Mesenchymal stem cell (in vitro differentiated cells and primary cell): ENCODE measurements around the gene SPHK1.

ENCODE experiments used
- DNase-seq: peaks from one replicate; pipeline ENCODE4 v3.0.0-alpha.2; 2013
- H2AFZ ChIP-seq: one replicate; pipeline ENCODE4 v1.6.1; 2013; ENCODE audit warnings: low read depth, mild to moderate bottlenecking, control low read depth, inconsistent platforms, low read length, moderate library complexity
- H2AK5ac ChIP-seq: 2 replicates; pipeline ENCODE4 v1.6.1; 2013; ENCODE audit warnings: low read length, moderate library complexity, mild to moderate bottlenecking, inconsistent platforms; ENCODE audit not compliant: severe bottlenecking
- H2BK120ac ChIP-seq: one replicate; pipeline ENCODE4 v1.6.1; 2013; ENCODE audit warnings: low read depth, mild to moderate bottlenecking, inconsistent platforms, low read length, moderate library complexity
- H2BK12ac ChIP-seq, 2 experiments: one replicate each; pipeline ENCODE4 v1.6.1; 2013; ENCODE audit warnings: inconsistent platforms in 2 of 2, low read length in 2 of 2, mild to moderate bottlenecking in 2 of 2, moderate library complexity in 2 of 2, control low read depth in 1 of 2
- H2BK15ac ChIP-seq: one replicate; pipeline ENCODE4 v1.6.1; 2013; ENCODE audit warnings: mild to moderate bottlenecking, low read depth, inconsistent platforms; ENCODE audit not compliant: poor library complexity, severe bottlenecking
- H2BK5ac ChIP-seq: 2 replicates; pipeline ENCODE4 v1.6.1; 2013; ENCODE audit warnings: low read depth, mild to moderate bottlenecking, low read length, control low read depth, inconsistent platforms; ENCODE audit not compliant: poor library complexity, severe bottlenecking
- H3K14ac ChIP-seq, 2 experiments: one replicate each; pipeline ENCODE4 v1.6.1; 2013; ENCODE audit warnings: inconsistent platforms in 2 of 2, low read length in 2 of 2, control low read depth in 1 of 2, mild to moderate bottlenecking in 1 of 2, moderate library complexity in 1 of 2
- H3K18ac ChIP-seq, 2 experiments: one replicate each; pipeline ENCODE4 v1.6.1; 2013; ENCODE audit warnings: inconsistent platforms in 2 of 2, low read length in 2 of 2, control low read depth in 1 of 2, low read depth in 1 of 2, mild to moderate bottlenecking in 1 of 2
- H3K23ac ChIP-seq, 2 experiments: one replicate each; pipeline ENCODE4 v1.6.1; 2013; ENCODE audit warnings: inconsistent platforms in 2 of 2, low read length in 2 of 2, mild to moderate bottlenecking in 2 of 2, moderate library complexity in 2 of 2, control low read depth in 1 of 2
- H3K27ac ChIP-seq: 2 replicates; pipeline ENCODE4 v1.5.1; 2013; ENCODE audit warnings: mild to moderate bottlenecking, moderate library complexity, low read length, control low read depth, inconsistent platforms; ENCODE audit not compliant: poor library complexity, severe bottlenecking
- H3K27me3 ChIP-seq, 2 experiments: 2 replicates each; pipeline versions ENCODE4 v1.6.1 to v1.7.0; 2013; ENCODE audit warnings: low read length in 2 of 2, mild to moderate bottlenecking in 2 of 2, moderate library complexity in 2 of 2, control low read depth in 1 of 2, inconsistent platforms in 1 of 2; ENCODE audit not compliant: control insufficient read depth in 1 of 2, insufficient read depth in 1 of 2
- H3K36me3 ChIP-seq, 2 experiments: 2 replicates each; pipeline versions ENCODE4 v1.6.1 to v1.7.0; 2013; ENCODE audit warnings: low read length in 2 of 2, control low read depth in 1 of 2, inconsistent platforms in 1 of 2, low read depth in 1 of 2, mild to moderate bottlenecking in 1 of 2; ENCODE audit not compliant: insufficient read depth in 2 of 2, control insufficient read depth in 1 of 2
- H3K4ac ChIP-seq, 2 experiments: one replicate each; pipeline ENCODE4 v1.6.1; 2013; ENCODE audit warnings: inconsistent platforms in 2 of 2, low read length in 2 of 2, mild to moderate bottlenecking in 2 of 2, moderate library complexity in 2 of 2, control low read depth in 1 of 2, low read depth in 1 of 2
- H3K4me1 ChIP-seq: 2 replicates; pipeline ENCODE4 v1.6.1; 2013; ENCODE audit warnings: low read depth, low read length, control low read depth; ENCODE audit not compliant: control insufficient read depth, insufficient read depth
- H3K4me2 ChIP-seq: 2 replicates; pipeline ENCODE4 v1.6.1; 2013; ENCODE audit warnings: low read length, mild to moderate bottlenecking, inconsistent platforms; ENCODE audit not compliant: poor library complexity, severe bottlenecking
- H3K4me3 ChIP-seq, 2 experiments: 2 replicates each; pipeline versions ENCODE4 v1.5.1 to v1.7.0; 2013; ENCODE audit warnings: low read length in 2 of 2, mild to moderate bottlenecking in 2 of 2, control low read depth in 1 of 2, low read depth in 1 of 2; ENCODE audit not compliant: insufficient read depth in 1 of 2
- H3K79me1 ChIP-seq: replicated peaks from 2 replicates; pipeline ENCODE4 v1.6.1; 2013; ENCODE audit warnings: mild to moderate bottlenecking, control low read depth, low read length, inconsistent platforms; ENCODE audit not compliant: poor library complexity, severe bottlenecking
- H3K9ac ChIP-seq: 2 replicates; pipeline ENCODE4 v1.7.0; 2013; ENCODE audit warnings: mild to moderate bottlenecking, low read length, moderate library complexity
- H3K9me3 ChIP-seq: 2 replicates; pipeline ENCODE4 v1.7.0; 2013; ENCODE audit warnings: mild to moderate bottlenecking, low read length; ENCODE audit not compliant: control insufficient read depth
- H4K8ac ChIP-seq: one replicate; pipeline ENCODE4 v1.6.1; 2013; ENCODE audit warnings: inconsistent platforms, mild to moderate bottlenecking, low read length, moderate library complexity
- H4K91ac ChIP-seq: one replicate; pipeline ENCODE4 v1.6.1; 2013; ENCODE audit warnings: mild to moderate bottlenecking, low read length, inconsistent platforms
- WGBS: methylation state at CpG from one replicate; pipeline ENCODE4 v1.1.7; 2013; ENCODE audit warnings: mixed read lengths; 5-methylcytosine and 5-hydroxymethylcytosine counted together

SPHK1 gene

GRCh38 chr17:76383546-76384221, 725 bp upstream of the SPHK1 start:
- peaks cover 13% of the 10 kb centered on the region for H3K79me1 ChIP-seq
- H4K8ac ChIP-seq, result peak overlapping the region; percentile 52
- H3K9me3 ChIP-seq, result no peaks in the 10 kb centered on the region
- no peak overlapping the region for H3K27ac ChIP-seq
- DNase-seq, result peak; percentile 84
- peak overlapping the region; percentile 68 to 83 for H3K4me3 ChIP-seq
- H2AFZ ChIP-seq, result peak overlapping the region; percentile 39
- H3K36me3 ChIP-seq, result peaks cover 14 to 19% of the 10 kb centered on the region in 2 experiments
- peak overlapping the region; percentile 2 to 55 for H3K4ac ChIP-seq
- peak overlapping the region; percentile 95 for H3K4me2 ChIP-seq
- peak overlapping the region in 1 of 2 experiments; percentile 83 for H3K23ac ChIP-seq
- no peak overlapping the region for H3K14ac ChIP-seq
- no peak overlapping the region for H2AK5ac ChIP-seq
- H4K91ac ChIP-seq, result no peak overlapping the region
- no peak overlapping the region for H2BK5ac ChIP-seq
- peaks cover 38% of the 10 kb centered on the region for H3K4me1 ChIP-seq
- peak overlapping the region in 1 of 2 experiments; percentile 10 for H2BK12ac ChIP-seq
- WGBS, result 1% methylated on average over 46 of the region's 65 CpGs
- H3K9ac ChIP-seq, result peak overlapping the region; percentile 94
- peak overlapping the region; percentile 94 for H2BK15ac ChIP-seq
- H2BK120ac ChIP-seq, result peak overlapping the region; percentile 45
- no peaks in the 10 kb centered on the region for H3K27me3 ChIP-seq
- peak overlapping the region; percentile 52 to 71 for H3K18ac ChIP-seq

GRCh38 chr17:76384987-76385891, 830 bp downstream of the SPHK1 start:
- H2BK120ac ChIP-seq, result peak overlapping the region; percentile 27
- peak overlapping the region; percentile 11 to 54 for H3K4ac ChIP-seq
- no peak overlapping the region for H2BK5ac ChIP-seq
- peaks cover 41% of the 10 kb centered on the region for H3K4me1 ChIP-seq
- no peaks in the 10 kb centered on the region for H3K27me3 ChIP-seq
- H2AK5ac ChIP-seq, result no peak overlapping the region
- no peak overlapping the region for H4K91ac ChIP-seq
- DNase-seq, result peak; percentile 86
- H2AFZ ChIP-seq, result peak overlapping the region; percentile 18
- peak overlapping the region; percentile 11 to 72 for H3K18ac ChIP-seq
- peak overlapping the region; percentile 95 for H3K4me2 ChIP-seq
- H3K4me3 ChIP-seq, result peak overlapping the region; percentile 68 to 83
- no peak overlapping the region for H3K27ac ChIP-seq
- H3K14ac ChIP-seq, result no peak overlapping the region
- H2BK12ac ChIP-seq, result peak overlapping the region in 1 of 2 experiments; percentile 45
- peaks cover 13% of the 10 kb centered on the region for H3K79me1 ChIP-seq
- H3K23ac ChIP-seq, result no peak overlapping the region
- H4K8ac ChIP-seq, result peak overlapping the region; percentile 19
- peak overlapping the region; percentile 94 for H3K9ac ChIP-seq
- peak overlapping the region; percentile 94 for H2BK15ac ChIP-seq
- peaks cover 25 to 29% of the 10 kb centered on the region in 2 experiments for H3K36me3 ChIP-seq
- 6% methylated on average over 72 of the region's 74 CpGs for WGBS
- H3K9me3 ChIP-seq, result no peaks in the 10 kb centered on the region

GRCh38 chr17:76385892-76386786, 1.7 kb downstream of the SPHK1 start:
- Histone ChIP-seq H3K27me3 (no peaks in the 10 kb centered on the region), H4K8ac (peak overlapping the region; percentile 66), H3K4me1 (peaks cover 46% of the 10 kb centered on the region), H2BK15ac (no peak overlapping the region), H3K18ac (no peak overlapping the region), H2BK5ac (no peak overlapping the region), H3K9ac (peak overlapping the region; percentile 94), H3K4me3 (peak overlapping the region in 1 of 2 experiments; percentile 83), H2BK120ac (no peak overlapping the region), H3K9me3 (no peaks in the 10 kb centered on the region), H3K27ac (no peak overlapping the region), H3K36me3 (peaks cover 34 to 38% of the 10 kb centered on the region in 2 experiments), H3K4ac (peak overlapping the region in 1 of 2 experiments; percentile 54), H2AFZ (peak overlapping the region; percentile 18), H4K91ac (no peak overlapping the region), H3K23ac (no peak overlapping the region), H2AK5ac (no peak overlapping the region), H3K14ac (no peak overlapping the region), H2BK12ac (peak overlapping the region in 1 of 2 experiments; percentile 10), H3K4me2 (peak overlapping the region; percentile 95), H3K79me1 (peaks cover 13% of the 10 kb centered on the region)
- WGBS, result 52% methylated on average over 52 of the region's 52 CpGs
- DNase-seq, result peak; percentile 79
